ENCODE results near the gene ONECUT2. TPM values are rescaled to one million over a fixed set of nuclear protein-coding genes. Genes with fewer than 3 reads are reported as not detected.

Gene ONECUT2
- total and polyA plus RNA-seq, 2 experiments from 2014 or later, result 0.03 TPM; not detected in 1

DNA sequence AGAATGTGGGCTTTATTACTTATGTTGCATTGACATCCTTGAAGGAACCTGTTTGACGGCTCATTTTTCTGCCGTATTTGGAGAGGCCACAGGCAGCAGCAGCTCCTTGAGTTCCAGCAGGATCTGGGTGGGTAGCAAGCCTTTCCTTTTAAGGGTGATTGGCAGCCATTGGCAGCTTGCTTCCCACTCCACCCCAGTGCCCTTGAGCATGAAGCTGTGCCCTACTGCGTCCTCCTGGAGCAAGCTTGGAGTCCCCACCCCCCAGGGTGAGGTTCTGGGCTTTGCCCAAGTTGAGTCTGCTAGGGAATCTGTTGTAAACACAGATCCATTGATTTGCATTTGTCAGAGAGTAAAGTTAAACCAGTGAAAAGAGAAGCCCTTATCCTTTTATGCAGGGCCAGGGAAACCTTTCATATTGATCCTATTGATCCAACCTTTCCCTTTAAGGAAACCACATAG lies 9.2 kb downstream of the ONECUT2 start:
- Histone ChIP-seq H3K4me3 (no peak overlapping the region), H3K4me1 (ENCODE audit: low read depth) (no peaks in the 10 kb centered on the region), H3K27ac (no peak overlapping the region), H3K27me3 (peaks cover 77% of the 10 kb centered on the region), H3K9me3 (ENCODE audit: low read depth) (no peaks in the 10 kb centered on the region), H3K36me3 (no peaks in the 10 kb centered on the region)
- TF ChIP-seq, protein P1, sequence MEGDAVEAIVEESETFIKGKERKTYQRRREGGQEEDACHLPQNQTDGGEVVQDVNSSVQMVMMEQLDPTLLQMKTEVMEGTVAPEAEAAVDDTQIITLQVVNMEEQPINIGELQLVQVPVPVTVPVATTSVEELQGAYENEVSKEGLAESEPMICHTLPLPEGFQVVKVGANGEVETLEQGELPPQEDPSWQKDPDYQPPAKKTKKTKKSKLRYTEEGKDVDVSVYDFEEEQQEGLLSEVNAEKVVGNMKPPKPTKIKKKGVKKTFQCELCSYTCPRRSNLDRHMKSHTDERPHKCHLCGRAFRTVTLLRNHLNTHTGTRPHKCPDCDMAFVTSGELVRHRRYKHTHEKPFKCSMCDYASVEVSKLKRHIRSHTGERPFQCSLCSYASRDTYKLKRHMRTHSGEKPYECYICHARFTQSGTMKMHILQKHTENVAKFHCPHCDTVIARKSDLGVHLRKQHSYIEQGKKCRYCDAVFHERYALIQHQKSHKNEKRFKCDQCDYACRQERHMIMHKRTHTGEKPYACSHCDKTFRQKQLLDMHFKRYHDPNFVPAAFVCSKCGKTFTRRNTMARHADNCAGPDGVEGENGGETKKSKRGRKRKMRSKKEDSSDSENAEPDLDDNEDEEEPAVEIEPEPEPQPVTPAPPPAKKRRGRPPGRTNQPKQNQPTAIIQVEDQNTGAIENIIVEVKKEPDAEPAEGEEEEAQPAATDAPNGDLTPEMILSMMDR (IDR thresholded peaks at IDR 0.05; ENCODE audit: low read depth, low read length), result no peak
- DNase-seq (ENCODE audit: low read depth in 1 of 2, low spot score in 1 of 2), result no peak

GRCh38 chr18:57445488-57446319 lies 10.5 kb downstream of the ONECUT2 start:
- Histone ChIP-seq H3K36me3 (no peaks in the 10 kb centered on the region), H3K4me1 (ENCODE audit: low read depth) (no peaks in the 10 kb centered on the region), H3K27ac (no peak overlapping the region), H3K27me3 (peaks cover 68% of the 10 kb centered on the region), H3K4me3 (no peak overlapping the region), H3K9me3 (ENCODE audit: low read depth) (no peaks in the 10 kb centered on the region)
- DNase-seq (ENCODE audit: low read depth in 1 of 2, low spot score in 1 of 2), result no peak
- TF ChIP-seq, protein P1 (IDR thresholded peaks at IDR 0.05; ENCODE audit: low read depth, low read length), result no peak

- Histone ChIP-seq H3K4me1 (ENCODE audit: low read depth) (no peaks in the 10 kb centered on the region), H3K27ac (no peak overlapping the region), H3K9me3 (ENCODE audit: low read depth) (no peaks in the 10 kb centered on the region), H3K36me3 (no peaks in the 10 kb centered on the region), H3K27me3 (peaks cover 63% of the 10 kb centered on the region), H3K4me3 (no peak overlapping the region)
- TF ChIP-seq, protein P1 (IDR thresholded peaks at IDR 0.05; ENCODE audit: low read depth, low read length), result peak; percentile 58
- DNase-seq (ENCODE audit: low read depth in 1 of 2, low spot score in 1 of 2), result peak in 1 of 2 donors; percentile 51
These were observed 11.1 kb downstream of the ONECUT2 start for GRCh38 chr18:57446322-57446721.

- Histone ChIP-seq H3K9me3 (ENCODE audit: low read depth) (no peaks in the 10 kb centered on the region), H3K27ac (no peak overlapping the region), H3K36me3 (no peaks in the 10 kb centered on the region), H3K4me3 (no peak overlapping the region), H3K27me3 (peaks cover 57% of the 10 kb centered on the region), H3K4me1 (ENCODE audit: low read depth) (no peaks in the 10 kb centered on the region)
- DNase-seq (ENCODE audit: low read depth in 1 of 2, low spot score in 1 of 2), result peak; percentile 48 to 89
- TF ChIP-seq, protein P1 (IDR thresholded peaks at IDR 0.05; ENCODE audit: low read depth, low read length), result no peak
These were observed 12.0 kb downstream of the ONECUT2 start for GRCh38 chr18:57447154-57447621.

DNA sequence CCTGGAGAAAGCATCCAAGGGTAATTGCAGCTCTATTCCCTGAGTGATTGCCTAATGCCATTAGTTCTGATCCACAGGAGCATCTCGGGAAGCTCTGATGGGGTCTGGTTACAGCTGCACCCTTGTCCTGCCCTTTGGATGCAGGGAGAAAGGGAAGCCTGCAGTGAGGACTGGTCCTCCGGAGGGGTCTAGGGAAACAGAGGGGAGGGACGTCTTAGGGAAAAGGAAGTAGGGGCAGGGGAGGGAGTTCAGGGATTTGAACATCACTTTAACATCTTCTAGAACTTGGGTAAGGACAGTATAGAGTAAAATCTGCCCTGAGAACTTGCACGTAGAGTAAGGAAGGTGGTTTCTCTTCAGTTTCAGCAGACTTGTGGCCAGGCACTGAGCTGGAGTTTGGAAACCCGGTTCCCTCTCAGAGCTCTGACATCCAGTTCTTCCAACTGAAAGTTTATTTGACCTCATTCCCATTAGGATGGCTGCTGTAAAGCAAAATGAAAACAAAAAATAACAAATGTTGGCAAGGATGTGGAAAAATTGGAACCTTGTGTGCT lies 20.5 kb downstream of the ONECUT2 start:
- no peak for DNase-seq (ENCODE audit: low read depth in 1 of 2, low spot score in 1 of 2)
- Histone ChIP-seq H3K4me1 (ENCODE audit: low read depth) (no peaks in the 10 kb centered on the region), H3K27ac (no peak overlapping the region), H3K9me3 (ENCODE audit: low read depth) (no peaks in the 10 kb centered on the region), H3K36me3 (no peaks in the 10 kb centered on the region), H3K4me3 (no peak overlapping the region), H3K27me3 (peaks cover 3% of the 10 kb centered on the region)
- TF ChIP-seq, protein P1 (IDR thresholded peaks at IDR 0.05; ENCODE audit: low read depth, low read length), result no peak

Data from cardiac muscle cell (in vitro differentiated cells and primary cell).